GM19463 (cell line): ENCODE results near the gene PRRT1.
"Not testable (repeated sequence)": the region's sequence is repeated elsewhere in the genome, so short reads cannot be mapped to it uniquely, and the experiment has no call there.

Experiments
- ATAC-seq: cut with Tn5 transposase; IDR thresholded peaks from one replicate; pipeline ENCODE4 v1.9.1; 2021; ENCODE audit warnings: mild to moderate bottlenecking, moderate library complexity; ENCODE audit not compliant: unreplicated experiment

PRRT1 gene

GRCh38 chr6:32188381-32189068 is 36.8 kb upstream of the PRRT1 start:
- ATAC-seq = no peak

- not testable (repeated sequence) for ATAC-seq
These were observed 36.1 kb upstream of the PRRT1 start for GRCh38 chr6:32187725-32188380.

- ATAC-seq = no peak
These were observed 35.4 kb upstream of the PRRT1 start for GRCh38 chr6:32187009-32187709.

GRCh38 chr6:32186151-32186840 is 34.6 kb upstream of the PRRT1 start:
- not testable (repeated sequence) for ATAC-seq

GRCh38 chr6:32185681-32186131 is 34.0 kb upstream of the PRRT1 start:
- not testable (repeated sequence) for ATAC-seq

- ATAC-seq = no peak
These were observed 32.4 kb upstream of the PRRT1 start, which contains the start of gene AGER for GRCh38 chr6:32184084-32184640. AGER (minus strand) TSS chr6:32184253; CDS start chr6:32184222, 31 bp downstream.

- no peak for ATAC-seq
These were observed 31.8 kb upstream of the PRRT1 start for GRCh38 chr6:32183483-32184083.

- ATAC-seq = no peak
These were observed 31.3 kb upstream of the PRRT1 start for GRCh38 chr6:32183030-32183429.

- no peak for ATAC-seq
These were observed 30.8 kb upstream of the PRRT1 start for GRCh38 chr6:32182555-32182981.

- ATAC-seq = no peak
These were observed 30.3 kb upstream of the PRRT1 start for GRCh38 chr6:32181915-32182529.

- ATAC-seq = no peak
These were observed 29.5 kb upstream of the PRRT1 start for GRCh38 chr6:32181148-32181702.

- no peak for ATAC-seq
These were observed 28.1 kb upstream of the PRRT1 start for GRCh38 chr6:32179766-32180405.

GRCh38 chr6:32178547-32179440 is 27.1 kb upstream of the PRRT1 start:
- ATAC-seq = no peak

- ATAC-seq = peak; percentile 76
These were observed 26.2 kb upstream of the PRRT1 start, which contains the start of gene RNF5 for GRCh38 chr6:32177788-32178546. RNF5 (plus strand) TSS chr6:32178405; CDS start chr6:32178512, 107 bp downstream.

- no peak for ATAC-seq
These were observed 25.5 kb upstream of the PRRT1 start for GRCh38 chr6:32177183-32177787.

GRCh38 chr6:32176476-32177182 is 24.9 kb upstream of the PRRT1 start:
- no peak for ATAC-seq
